ENCODE measurements around the gene ZSCAN16. TPM values are rescaled to one million over a fixed set of nuclear protein-coding genes. Genes with fewer than 3 reads are reported as not detected.
A peak's percentile ranks its signal among the peaks of the same experiment; 100 is the strongest.
"Not testable (repeated sequence)": the region's sequence is repeated elsewhere in the genome, so short reads cannot be mapped to it uniquely, and the experiment has no call there.

ZSCAN16 gene
- total and polyA plus RNA-seq, 10 of the 15 experiments (the other 5 are each of a cell fraction or from before 2014, with no cell fraction given) = 4.6 to 13.8 (median 10.3) TPM

GRCh38 chr6:28102699-28103098, 21.7 kb upstream of the ZSCAN16 start:
- H3K4me3 ChIP-seq; H3K4me1 ChIP-seq (ENCODE audit: control insufficient read depth, insufficient read depth, low read length); H3K9ac ChIP-seq (ENCODE audit: control insufficient read depth, insufficient read depth, low read length); ATAC-seq; FAIRE-seq; H2AFZ ChIP-seq (ENCODE audit: control insufficient read depth, low read depth, low read length); DNase-seq (ENCODE audit: low read depth, low spot score); H3K79me2 ChIP-seq (ENCODE audit: control insufficient read depth, insufficient read depth, low read length); RAD21 ChIA-PET (ENCODE audit: unreplicated experiment); H4K20me1 ChIP-seq (ENCODE audit: control insufficient read depth, insufficient read depth); H3K36me3 ChIP-seq (ENCODE audit: control insufficient read depth in 2 of 2, insufficient read depth in 2 of 2, low read length in 1 of 2); H3K27me3 ChIP-seq (replicated peaks in 1 of 2; ENCODE audit: control insufficient read depth in 2 of 2, insufficient read depth in 2 of 2, low read length in 1 of 2); POLR2A ChIA-PET; H3K4me2 ChIP-seq (ENCODE audit: control insufficient read depth, insufficient read depth); BruUV-seq (replicated peaks); in situ Hi-C loops (cut with MboI); H3K27ac ChIP-seq (ENCODE audit: control insufficient read depth, insufficient read depth); intact Hi-C loops (cut with micrococcal nuclease; ENCODE audit: unreplicated experiment); SMC1A ChIA-PET (ENCODE audit: uncharacterized antibody, unreplicated experiment); CTCF ChIA-PET; H3K9me3 ChIP-seq (replicated peaks; ENCODE audit: control insufficient read depth, insufficient read depth, low read length): not testable (repeated sequence)

- Histone ChIP-seq H3K4me1 (ENCODE audit: control insufficient read depth, insufficient read depth, low read length) (no peaks in the 10 kb centered on the region), H3K27me3 (replicated peaks in 1 of 2; ENCODE audit: control insufficient read depth in 2 of 2, insufficient read depth in 2 of 2, low read length in 1 of 2) (no peaks in the 10 kb centered on the region), H4K20me1 (ENCODE audit: control insufficient read depth, insufficient read depth) (no peaks in the 10 kb centered on the region), H3K9ac (ENCODE audit: control insufficient read depth, insufficient read depth, low read length) (peak overlapping the region; percentile 65), H3K4me2 (ENCODE audit: control insufficient read depth, insufficient read depth) (peak overlapping the region; percentile 94), H3K79me2 (ENCODE audit: control insufficient read depth, insufficient read depth, low read length) (no peaks in the 10 kb centered on the region; the same call in 1 of the 2 replicates), H2AFZ (ENCODE audit: control insufficient read depth, low read depth, low read length) (peak overlapping the region; percentile 76), H3K4me3 (peak overlapping the region; percentile 71), H3K36me3 (ENCODE audit: control insufficient read depth in 2 of 2, insufficient read depth in 2 of 2, low read length in 1 of 2) (no peaks in the 10 kb centered on the region), H3K27ac (ENCODE audit: control insufficient read depth, insufficient read depth) (peak overlapping the region; percentile 72), H3K9me3 (replicated peaks; ENCODE audit: control insufficient read depth, insufficient read depth, low read length) (no peaks in the 10 kb centered on the region)
- ChIA-PET SMC1A (ENCODE audit: uncharacterized antibody, unreplicated experiment) (interaction anchor here (1.1 to 2.1 kb wide), 4 partner anchors 12 to 251 kb away, joined by 3 to 7 read pairs (median 4); partner anchors contain the start of gene ZSCAN16), CTCF (interaction anchor here (0.6 to 2.2 kb wide), 10 partner anchors 8 to 251 kb away, joined by 3 to 11 read pairs (median 4); partner anchors contain the start of genes ZSCAN16 and ZSCAN26), POLR2A (interaction anchor here (0.8 to 1.8 kb wide), 8 partner anchors 19 to 209 kb away, joined by 3 to 6 read pairs (median 3); no protein-coding TSS in a partner anchor), RAD21 (ENCODE audit: unreplicated experiment) (interaction anchor here (0.6 to 2.7 kb wide), 9 partner anchors 20 to 252 kb away, joined by 3 to 14 read pairs (median 5); partner anchors contain the start of genes OR2B2 and ZSCAN16)
- under 1% methylated on average over 53 of the region's 54 CpGs for WGBS (ENCODE audit: insufficient coverage, insufficient replicate concordance, low lambda C conversion rate, missing lambda C conversion rate)
- intact Hi-C loops (cut with micrococcal nuclease; ENCODE audit: unreplicated experiment) (loop anchor here (2.0 kb wide), 1 partner anchor 24 kb away; the partner anchor contains the start of gene ZNF165), in situ Hi-C loops (cut with MboI) (no loop called here)
- BruUV-seq (replicated peaks) = no TSS peak
- ATAC-seq (peak; percentile 99), DNase-seq (ENCODE audit: low read depth, low spot score) (peak; percentile 60), FAIRE-seq (peak; percentile 47)
- TF ChIP-seq CREB1 (IDR thresholded peaks at IDR 0.05; ENCODE audit: low read depth) (peak; percentile 39), BACH1 (IDR thresholded peaks at IDR 0.05; ENCODE audit: borderline replicate concordance) (peak; percentile 71; the same call in 1 of the 2 replicates), EGR1 (IDR thresholded peaks at IDR 0.05; ENCODE audit: borderline replicate concordance in 1 of 2, low read depth in 2 of 2, low read length in 2 of 2) (no peak), TCF12 (IDR thresholded peaks at IDR 0.05; ENCODE audit: low read depth, low read length) (0 out of 2 replicates have a peak, but pooled peaks have one; percentile 18), SRF (IDR thresholded peaks at IDR 0.05; ENCODE audit: low read depth in 2 of 2, low read length in 2 of 2) (peak in 1 of 2 experiments; percentile 54; a peak in 1 of 4 replicates), BCL11A (IDR thresholded peaks at IDR 0.05; ENCODE audit: low read depth, low read length) (no peak), POLR2A (IDR thresholded peaks at IDR 0.05; ENCODE audit: low read depth, low read length) (peak; percentile 98), CREM (IDR thresholded peaks at IDR 0.05; ENCODE audit: low read depth) (peak; percentile 77), EZH2 (IDR thresholded peaks at IDR 0.05; ENCODE audit: borderline replicate concordance, control insufficient read depth, low read depth, low read length) (no peak), MLLT1 (IDR thresholded peaks at IDR 0.05) (peak; percentile 81), ATF3 (IDR thresholded peaks at IDR 0.05; ENCODE audit: borderline replicate concordance, extremely low read depth, low read depth, low read length) (no peak), CBX3 (IDR thresholded peaks at IDR 0.05; ENCODE audit: borderline replicate concordance, low read depth) (no peak)
- TF ChIP-seq, protein P1, sequence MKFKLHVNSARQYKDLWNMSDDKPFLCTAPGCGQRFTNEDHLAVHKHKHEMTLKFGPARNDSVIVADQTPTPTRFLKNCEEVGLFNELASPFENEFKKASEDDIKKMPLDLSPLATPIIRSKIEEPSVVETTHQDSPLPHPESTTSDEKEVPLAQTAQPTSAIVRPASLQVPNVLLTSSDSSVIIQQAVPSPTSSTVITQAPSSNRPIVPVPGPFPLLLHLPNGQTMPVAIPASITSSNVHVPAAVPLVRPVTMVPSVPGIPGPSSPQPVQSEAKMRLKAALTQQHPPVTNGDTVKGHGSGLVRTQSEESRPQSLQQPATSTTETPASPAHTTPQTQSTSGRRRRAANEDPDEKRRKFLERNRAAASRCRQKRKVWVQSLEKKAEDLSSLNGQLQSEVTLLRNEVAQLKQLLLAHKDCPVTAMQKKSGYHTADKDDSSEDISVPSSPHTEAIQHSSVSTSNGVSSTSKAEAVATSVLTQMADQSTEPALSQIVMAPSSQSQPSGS (IDR thresholded peaks at IDR 0.05; ENCODE audit: low read length) = no peak
These were observed 19.8 kb upstream of the ZSCAN16 start for GRCh38 chr6:28104392-28105244.

Data from GM12878 (cell line).